ENCODE results near the gene TNFRSF8. TPM values are rescaled to one million over a fixed set of nuclear protein-coding genes. Genes with fewer than 3 reads are reported as not detected.

Gene TNFRSF8
- total RNA-seq, 1 experiment from 2014 or later: 20.8 TPM

DNA sequence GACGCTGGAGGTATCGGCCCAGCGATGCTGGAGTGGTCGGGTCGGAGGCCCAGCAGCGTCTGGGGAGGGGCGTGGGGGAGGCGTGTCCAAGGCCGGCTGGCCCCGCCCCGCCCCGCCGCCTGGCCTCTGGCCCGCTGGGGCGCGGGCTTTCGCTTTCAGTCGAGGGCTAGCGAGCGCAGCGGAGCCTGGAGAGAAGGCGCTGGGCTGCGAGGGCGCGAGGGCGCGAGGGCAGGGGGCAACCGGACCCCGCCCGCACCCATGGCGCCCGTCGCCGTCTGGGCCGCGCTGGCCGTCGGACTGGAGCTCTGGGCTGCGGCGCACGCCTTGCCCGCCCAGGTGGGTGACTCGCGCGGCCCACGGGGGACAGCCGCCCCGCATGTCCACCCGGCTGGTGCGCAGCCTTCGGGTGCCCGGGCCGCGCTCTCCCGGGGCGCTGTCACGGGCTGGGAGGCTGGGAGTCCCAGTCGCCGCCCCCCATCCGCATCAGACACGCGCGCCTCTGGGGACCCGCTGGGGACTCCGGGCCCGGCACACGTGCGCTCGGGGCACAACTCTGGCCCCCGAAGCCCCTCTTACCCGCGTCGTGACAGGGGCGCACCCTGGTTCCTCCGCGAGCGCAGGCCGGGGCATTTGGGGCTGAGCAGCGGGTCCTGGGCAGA is 103.9 kb downstream of the TNFRSF8 start, which contains the start of gene TNFRSF1B (continued):
- TF ChIP-seq NR2C2 (CRISPR knock-in tag; IDR thresholded peaks at IDR 0.05): no peak
- no peak for TF ChIP-seq RORB (CRISPR knock-in tag; IDR thresholded peaks at IDR 0.05)
- peak; percentile 82; the same call in 1 of the 2 replicates for TF ChIP-seq ETV6 (CRISPR knock-in tag; IDR thresholded peaks at IDR 0.05)
- peak; percentile 77; the same call in 1 of the 2 replicates for TF ChIP-seq ZNF219 (CRISPR knock-in tag; IDR thresholded peaks at IDR 0.05; ENCODE audit: borderline replicate concordance)
- no peak for TF ChIP-seq ZBTB21 (CRISPR knock-in tag; IDR thresholded peaks at IDR 0.05; ENCODE audit: borderline replicate concordance)
- no peak for TF ChIP-seq CREB1 (CRISPR knock-in tag; IDR thresholded peaks at IDR 0.05)
- TF ChIP-seq ZNF281 (CRISPR knock-in tag; IDR thresholded peaks at IDR 0.05): 0 out of 2 replicates have a peak, but pooled peaks have one; percentile 21
- TF ChIP-seq IRF1 (CRISPR knock-in tag; IDR thresholded peaks at IDR 0.05): peak; percentile 83
- TF ChIP-seq ATF2 (CRISPR knock-in tag; IDR thresholded peaks at IDR 0.05; ENCODE audit: borderline replicate concordance, low read depth): no peak
- peak; percentile 88; the same call in 1 of the 2 replicates for TF ChIP-seq FOXP4 (CRISPR knock-in tag; IDR thresholded peaks at IDR 0.05)
- 0 out of 2 replicates have a peak, but pooled peaks have one; percentile 75 for TF ChIP-seq ATF1 (CRISPR knock-in tag; IDR thresholded peaks at IDR 0.05)
- no peak for TF ChIP-seq ZNF416 (CRISPR knock-in tag; IDR thresholded peaks at IDR 0.05)
- TF ChIP-seq ZNF532 (CRISPR knock-in tag; IDR thresholded peaks at IDR 0.05; ENCODE audit: borderline replicate concordance): no peak
- peak; percentile 77; the same call in 1 of the 2 replicates for TF ChIP-seq ZBTB43 (CRISPR knock-in tag; IDR thresholded peaks at IDR 0.05)
- no peak for TF ChIP-seq JAZF1 (CRISPR knock-in tag; IDR thresholded peaks at IDR 0.05)
- 0 out of 2 replicates have a peak, but pooled peaks have one; percentile 43 for TF ChIP-seq SMAD3 (CRISPR knock-in tag; IDR thresholded peaks at IDR 0.05; ENCODE audit: borderline replicate concordance)
- TF ChIP-seq ZNF423 (CRISPR knock-in tag; IDR thresholded peaks at IDR 0.05): no peak
- peak; percentile 59; the same call in 1 of the 2 replicates for TF ChIP-seq SMAD4 (CRISPR knock-in tag; IDR thresholded peaks at IDR 0.05)
- TF ChIP-seq FOXK1 (CRISPR knock-in tag; IDR thresholded peaks at IDR 0.05): peak; percentile 89; the same call in 1 of the 2 replicates
- no peak for TF ChIP-seq KAT7 (CRISPR knock-in tag; IDR thresholded peaks at IDR 0.05; ENCODE audit: borderline replicate concordance)
- peak; percentile 94 for TF ChIP-seq E2F5 (CRISPR knock-in tag; IDR thresholded peaks at IDR 0.05)
- TF ChIP-seq TEAD4 (CRISPR knock-in tag; IDR thresholded peaks at IDR 0.05): no peak
- peak; percentile 83; the same call in 1 of the 2 replicates for TF ChIP-seq RELA (CRISPR knock-in tag; IDR thresholded peaks at IDR 0.05; ENCODE audit: borderline replicate concordance)
- no peak for TF ChIP-seq NR3C1 (CRISPR knock-in tag; conservative IDR thresholded peaks at IDR 0.05; ENCODE audit: low read depth)
- TF ChIP-seq MYBL2 (CRISPR knock-in tag; IDR thresholded peaks at IDR 0.05): peak; percentile 86; the same call in 1 of the 2 replicates
